Fibroblast of upper back skin (primary cell): ENCODE measurements around the gene IL18.
"Not testable (repeated sequence)": the region's sequence is repeated elsewhere in the genome, so short reads cannot be mapped to it uniquely, and the experiment has no call there.

Experiments
- DNase-seq: peaks from one replicate; pipeline ENCODE4 v3.0.0-alpha.2; 2013

IL18 gene

GRCh38 chr11:112113539-112114457, 50.1 kb downstream of the IL18 start:
- peak; percentile 67 for DNase-seq

GRCh38 chr11:112106070-112106469, 57.8 kb downstream of the IL18 start:
- DNase-seq, result no peak

GRCh38 chr11:112103446-112103845, 60.4 kb downstream of the IL18 start:
- DNase-seq, result no peak

- DNase-seq, result peak; percentile 6
Observed at GRCh38 chr11:112100462-112100861, 63.4 kb downstream of the IL18 start.

GRCh38 chr11:112097734-112098528, 66.0 kb downstream of the IL18 start:
- DNase-seq, result no peak

- DNase-seq, result no peak
Observed at GRCh38 chr11:112096194-112096593, 67.7 kb downstream of the IL18 start.

- DNase-seq, result not testable (repeated sequence)
Observed at GRCh38 chr11:112095302-112095701, 68.6 kb downstream of the IL18 start.
